ELR (cell line): ENCODE results near the gene EEF1AKMT4.
A peak's percentile ranks its signal among the peaks of the same experiment; 100 is the strongest.

Experiments
- DNase-seq: peaks from one replicate; pipeline ENCODE4 v3.0.0-alpha.2; 2015; ENCODE audit warnings: low read depth

Gene EEF1AKMT4

DNA sequence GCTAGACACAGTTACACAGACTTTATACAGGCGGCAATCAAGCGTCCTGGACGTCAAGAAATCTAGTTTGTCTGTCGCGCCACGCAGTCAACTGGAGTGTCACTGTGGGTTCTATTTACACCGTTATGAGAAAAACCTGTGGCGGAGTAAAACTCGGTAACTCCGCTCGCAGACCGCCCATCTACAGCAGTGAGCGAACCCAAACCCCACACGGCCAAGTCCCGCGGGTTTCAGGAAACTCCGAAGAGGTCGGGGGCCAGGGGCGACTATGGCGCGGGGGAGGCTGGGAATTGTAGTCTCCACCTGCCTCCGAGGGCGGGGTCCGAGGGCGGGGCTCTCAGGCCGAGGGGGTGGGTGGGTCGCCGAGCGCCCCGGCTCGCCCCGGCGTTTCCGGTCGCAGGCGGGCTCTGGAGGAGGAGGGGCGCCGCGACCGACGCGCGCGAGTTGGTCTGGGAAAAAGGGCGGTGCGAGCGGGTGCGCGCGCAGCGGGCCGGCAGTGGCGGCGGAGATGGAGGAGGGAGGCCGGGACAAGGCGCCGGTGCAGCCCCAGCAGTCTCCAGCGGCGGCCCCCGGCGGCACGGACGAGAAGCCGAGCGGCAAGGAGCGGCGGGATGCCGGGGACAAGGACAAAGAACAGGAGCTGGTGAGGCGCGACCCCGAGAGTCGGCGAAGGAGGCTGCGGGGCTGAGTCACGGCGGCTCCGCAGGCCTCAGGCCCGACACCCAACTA is 49.5 kb downstream of the EEF1AKMT4 start, which contains the start of gene PSMD2:
PSMD2 (plus strand) TSS at position 483 of the 729 bp plus-strand sequence; CDS start at position 509, 26 bp downstream.
- peak; percentile 98 for DNase-seq

DNA sequence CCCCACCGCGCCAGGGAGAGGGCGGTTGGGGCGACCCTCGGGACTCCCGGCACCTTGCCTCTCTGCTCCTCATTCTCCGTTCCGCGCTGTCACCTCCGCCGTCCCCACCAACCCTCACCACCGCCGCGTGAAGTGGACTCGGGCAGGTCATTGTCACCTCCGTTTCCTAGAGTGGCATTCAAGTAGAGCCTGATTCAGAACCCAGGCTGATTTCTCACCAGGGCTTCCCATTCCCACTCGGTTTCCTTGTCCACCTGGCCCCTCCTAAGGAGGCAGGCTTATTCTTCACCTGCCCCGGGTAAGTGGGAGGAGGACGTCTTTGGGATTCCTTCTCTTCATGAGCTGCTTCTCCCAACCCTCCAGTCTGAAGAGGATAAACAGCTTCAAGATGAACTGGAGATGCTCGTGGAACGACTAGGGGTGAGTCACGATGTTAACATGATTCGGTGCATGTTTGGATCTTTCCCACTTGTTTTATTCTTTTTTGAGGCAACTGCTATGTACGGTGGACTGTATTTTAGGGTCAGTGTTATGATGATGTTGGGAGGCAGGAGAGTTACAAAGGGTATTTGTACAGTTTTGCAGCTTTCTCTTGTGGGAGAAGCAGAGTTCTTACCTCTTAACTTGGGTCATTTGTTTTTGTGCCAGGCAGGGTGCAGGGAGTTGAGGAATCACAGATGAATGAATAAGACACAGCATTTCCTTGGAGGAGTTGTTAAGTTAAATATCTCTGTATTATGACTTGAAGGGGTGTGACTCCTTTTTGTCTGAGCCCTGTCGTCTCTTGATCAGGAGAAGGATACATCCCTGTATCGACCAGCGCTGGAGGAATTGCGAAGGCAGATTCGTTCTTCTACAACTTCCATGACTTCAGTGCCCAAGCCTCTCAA is 50.3 kb downstream of the EEF1AKMT4 start:
- peak; percentile 74 for DNase-seq

DNA sequence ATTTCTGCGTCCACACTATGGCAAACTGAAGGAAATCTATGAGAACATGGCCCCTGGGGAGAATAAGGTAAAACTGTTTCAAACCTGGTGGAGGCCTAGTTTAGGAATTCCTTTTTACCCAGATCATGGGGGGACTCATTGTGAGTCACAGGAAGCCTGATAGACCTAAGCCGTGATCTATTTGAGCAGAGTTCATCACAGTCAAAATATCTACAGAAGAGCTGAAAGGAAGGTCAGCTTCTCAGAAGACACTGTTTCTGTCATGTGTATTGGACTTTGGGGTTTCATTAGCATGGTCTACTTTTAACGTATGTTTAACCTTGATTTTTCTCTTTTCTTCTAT is 50.9 kb downstream of the EEF1AKMT4 start:
- peak; percentile 95 for DNase-seq

DNA sequence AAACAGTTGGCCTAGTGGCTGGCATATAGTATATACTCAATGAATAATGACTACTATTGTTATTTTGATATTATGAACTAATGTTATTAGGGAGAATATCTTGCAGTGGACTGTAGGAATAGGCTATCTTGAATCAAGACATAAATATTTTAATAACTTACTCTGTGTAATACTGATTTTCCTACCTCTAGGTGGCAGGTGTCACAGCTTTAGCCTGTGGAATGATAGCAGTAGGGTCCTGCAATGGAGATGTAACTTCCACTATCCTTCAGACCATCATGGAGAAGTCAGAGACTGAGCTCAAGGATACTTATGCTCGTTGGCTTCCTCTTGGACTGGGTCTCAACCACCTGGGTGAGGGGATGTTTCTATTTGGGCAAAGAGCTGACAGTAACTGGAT is 56.1 kb downstream of the EEF1AKMT4 start:
- peak; percentile 56 for DNase-seq

DNA sequence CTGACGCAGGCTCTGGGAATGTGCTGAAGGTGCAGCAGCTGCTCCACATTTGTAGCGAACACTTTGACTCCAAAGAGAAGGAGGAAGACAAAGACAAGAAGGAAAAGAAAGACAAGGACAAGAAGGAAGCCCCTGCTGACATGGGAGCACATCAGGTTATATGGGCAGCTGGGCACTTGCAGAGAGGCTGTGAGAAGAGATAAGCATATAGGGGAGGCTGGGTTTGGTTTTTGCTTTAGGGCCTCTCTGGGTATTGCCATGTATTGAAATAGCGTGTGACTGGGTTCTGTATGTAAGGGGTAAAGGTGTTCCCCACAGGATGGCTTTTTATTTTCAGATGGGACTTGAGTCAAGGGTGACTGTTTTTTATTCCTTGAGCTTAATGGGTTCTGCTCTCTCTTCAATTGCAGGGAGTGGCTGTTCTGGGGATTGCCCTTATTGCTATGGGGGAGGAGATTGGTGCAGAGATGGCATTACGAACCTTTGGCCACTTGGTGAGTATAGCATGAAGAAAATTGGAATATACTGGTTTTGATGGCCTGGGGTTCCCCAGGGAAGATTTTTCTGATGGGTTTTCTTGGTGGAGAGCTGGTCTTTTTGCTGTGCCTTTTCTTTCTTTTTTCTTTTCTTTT is 57.0 kb downstream of the EEF1AKMT4 start:
- no peak for DNase-seq

DNA sequence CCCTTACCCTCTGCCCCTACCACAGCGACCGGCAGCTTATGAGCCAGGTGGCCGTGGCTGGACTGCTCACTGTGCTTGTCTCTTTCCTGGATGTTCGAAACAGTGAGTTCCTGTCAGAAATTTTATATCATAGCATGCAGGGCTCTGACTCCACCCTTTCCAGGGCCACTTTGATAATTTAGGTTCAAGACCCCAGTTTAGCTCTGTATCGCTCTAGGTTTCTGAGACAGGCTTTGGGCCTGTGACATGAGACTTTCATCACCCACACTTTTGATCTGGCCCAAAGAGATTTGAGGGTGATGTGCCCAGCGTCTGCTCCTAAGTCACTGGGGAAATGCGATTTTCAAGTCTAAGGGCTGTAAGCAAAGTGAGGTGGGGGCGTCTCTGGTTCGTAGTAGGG is 58.4 kb downstream of the EEF1AKMT4 start:
- no peak for DNase-seq
